NCI-H187 (cell line): Measurements from ENCODE around the gene TNIP2.

Experiments used
- DNase-seq, 2 experiments: peaks; one replicate each; lab custom pipeline; 2025; lab: John Stamatoyannopoulos, UW

The TNIP2 gene

DNA sequence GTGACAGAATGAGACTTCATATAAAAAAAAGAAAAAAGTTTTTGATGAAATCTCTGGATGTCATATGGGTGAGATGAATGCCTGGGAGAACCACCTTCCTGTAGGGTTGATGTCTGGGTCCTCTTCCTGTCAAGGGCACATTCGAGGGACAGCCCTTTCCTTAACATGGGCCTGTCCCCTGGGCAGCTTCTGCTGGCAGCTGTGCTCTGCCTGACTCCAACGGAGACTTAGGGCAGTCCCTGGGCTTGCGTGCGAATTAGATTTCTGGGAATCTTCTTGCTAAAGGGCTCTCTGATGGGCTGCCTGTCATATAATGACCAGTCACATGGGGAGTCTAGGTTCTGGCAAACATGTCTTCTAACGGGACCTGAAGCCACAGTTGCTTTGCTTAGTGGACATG lies 40.7 kb downstream of the TNIP2 start:
- DNase-seq, result no peak

DNA sequence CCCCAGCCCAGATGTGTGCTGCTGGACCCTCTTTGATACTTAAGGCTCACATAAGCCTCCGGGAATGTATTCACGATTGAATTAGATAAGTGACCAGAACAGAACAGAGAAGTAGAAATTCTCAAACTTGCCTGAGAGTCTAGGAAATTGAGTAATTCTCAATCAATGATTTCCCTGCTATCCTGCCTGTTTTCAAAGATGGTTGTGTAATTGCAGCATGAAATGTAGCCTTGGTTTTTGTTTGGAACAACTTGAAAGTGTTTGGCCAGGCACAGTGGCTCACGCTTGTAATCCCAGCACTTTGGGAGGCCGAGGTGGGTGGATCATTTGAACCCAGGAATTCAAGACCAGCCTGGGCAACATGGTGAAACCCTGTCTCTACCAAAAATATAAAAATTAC lies 41.2 kb downstream of the TNIP2 start:
- DNase-seq, result no peak

- DNase-seq, result peak; percentile 35 to 68
These were observed 41.9 kb downstream of the TNIP2 start for GRCh38 chr4:2714061-2714770.

GRCh38 chr4:2713337-2713736 lies 42.8 kb downstream of the TNIP2 start:
- DNase-seq, result no peak

DNA sequence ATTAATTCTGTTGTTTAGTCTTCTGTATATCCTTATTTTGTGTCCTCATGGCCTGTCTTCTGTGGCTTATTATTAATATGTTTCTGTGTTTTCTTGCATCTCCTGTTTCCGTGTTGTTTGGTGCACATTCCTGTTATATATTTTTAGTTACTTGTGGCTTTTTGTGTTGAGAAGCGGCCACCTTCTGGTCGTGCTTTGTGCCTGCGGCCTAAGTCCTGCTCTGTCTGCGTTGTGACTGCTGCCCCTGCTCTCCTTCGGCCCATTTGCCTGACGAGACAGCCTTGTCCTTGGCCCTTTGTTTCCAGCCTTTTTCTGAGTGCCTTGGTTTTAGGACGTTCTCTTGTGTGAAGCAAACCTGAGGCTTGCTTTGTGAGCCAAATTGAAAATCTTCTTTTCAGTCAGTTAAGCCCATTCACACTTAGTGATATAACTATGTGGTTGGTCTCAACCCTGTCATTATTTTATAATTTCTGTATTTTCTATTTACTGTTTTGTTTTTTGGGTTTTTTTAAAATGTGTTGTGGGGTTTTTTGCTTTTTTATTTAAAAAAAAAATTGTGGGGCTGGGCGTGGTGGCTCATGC lies 43.8 kb downstream of the TNIP2 start:
- DNase-seq, result no peak

DNA sequence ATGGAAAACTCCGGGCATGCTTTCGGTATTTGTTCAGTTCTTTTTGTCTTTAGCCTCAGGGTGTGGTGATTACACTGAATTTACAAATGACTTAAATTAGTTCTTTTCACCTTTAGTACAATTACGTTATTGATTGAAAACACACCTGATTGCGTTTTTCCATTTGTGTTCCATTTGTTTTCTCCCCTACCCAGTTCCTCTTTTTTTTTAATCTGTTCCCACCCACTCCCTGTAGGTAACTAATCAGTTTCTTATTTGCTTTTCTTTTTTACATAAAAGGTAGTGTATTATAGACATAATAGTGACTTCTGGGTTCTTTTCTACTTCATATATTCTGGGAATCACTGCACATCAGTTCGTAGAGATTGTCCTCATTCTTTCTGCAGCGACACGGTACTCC lies 53.4 kb downstream of the TNIP2 start:
- no peak for DNase-seq

GRCh38 chr4:2702361-2702760 lies 53.8 kb downstream of the TNIP2 start:
- no peak for DNase-seq

GRCh38 chr4:2700031-2700430 lies 56.1 kb downstream of the TNIP2 start:
- no peak for DNase-seq

- DNase-seq, result no peak
These were observed 56.6 kb downstream of the TNIP2 start for GRCh38 chr4:2699534-2699933.

- DNase-seq, result no peak
These were observed 57.1 kb downstream of the TNIP2 start for GRCh38 chr4:2698951-2699505.

DNA sequence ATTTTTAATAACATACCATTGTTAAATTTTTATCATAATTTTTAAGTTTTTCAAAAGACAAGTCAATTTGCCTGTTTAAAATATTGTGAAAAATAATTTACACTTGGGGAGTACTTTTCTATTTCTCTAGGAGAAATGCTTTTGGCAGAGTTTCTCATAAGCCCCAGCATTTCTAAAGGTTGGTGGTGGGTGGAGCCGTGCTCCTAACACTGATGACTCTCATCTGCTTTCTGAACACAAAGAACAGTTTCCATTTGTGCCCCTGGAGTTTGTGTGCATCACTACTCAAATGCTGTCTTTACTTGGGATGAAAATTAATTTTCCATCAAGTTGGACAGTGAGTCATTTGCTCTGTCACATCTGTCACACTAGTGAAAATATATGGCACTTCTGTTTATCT lies 57.6 kb downstream of the TNIP2 start:
- no peak for DNase-seq

DNA sequence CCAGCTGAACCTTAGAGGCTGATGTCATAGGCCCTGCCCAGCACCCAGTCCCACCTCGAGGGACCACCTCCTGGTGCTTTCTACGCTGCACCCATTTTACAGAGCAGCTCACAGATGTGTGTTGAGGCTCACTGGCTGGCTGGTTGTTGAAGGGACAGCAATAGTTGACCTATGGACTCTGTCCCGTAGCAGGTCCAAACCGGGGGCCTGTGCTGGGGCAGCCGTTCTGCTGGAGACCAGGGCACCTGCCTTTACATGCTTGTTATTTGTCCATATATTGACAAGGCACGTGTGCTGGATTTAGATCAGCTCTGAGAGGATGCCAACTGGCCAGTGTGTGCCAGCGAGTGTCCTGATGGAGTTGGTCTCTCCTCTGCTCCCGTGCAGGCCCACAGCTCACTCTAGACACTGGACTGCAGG lies 58.1 kb downstream of the TNIP2 start:
- DNase-seq, result no peak

DNA sequence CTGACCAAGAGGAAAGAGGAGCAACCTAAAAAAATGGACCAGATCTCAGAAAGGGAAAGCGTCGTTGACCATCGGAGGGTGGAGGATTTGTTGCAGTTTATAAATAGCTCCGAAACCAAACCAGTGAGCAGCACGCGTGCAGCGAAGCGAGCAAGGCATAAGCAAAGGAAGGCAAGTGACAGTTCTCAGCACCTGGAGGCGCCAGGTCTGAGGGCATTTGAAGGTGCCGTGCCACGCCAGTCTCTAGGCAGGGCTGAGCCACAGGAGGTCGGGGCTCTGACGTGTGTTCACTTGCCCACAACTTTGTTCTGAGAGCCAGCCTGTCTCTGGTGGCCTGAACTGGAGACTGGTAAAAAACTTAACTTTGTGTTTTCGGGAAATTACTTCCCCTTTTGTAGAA lies 59.7 kb downstream of the TNIP2 start:
- DNase-seq, result peak in 1 of 2 experiments; percentile 40

GRCh38 chr4:2695346-2696060 lies 60.6 kb downstream of the TNIP2 start:
- no peak for DNase-seq

- no peak for DNase-seq
These were observed 61.4 kb downstream of the TNIP2 start for GRCh38 chr4:2694691-2695090.

DNA sequence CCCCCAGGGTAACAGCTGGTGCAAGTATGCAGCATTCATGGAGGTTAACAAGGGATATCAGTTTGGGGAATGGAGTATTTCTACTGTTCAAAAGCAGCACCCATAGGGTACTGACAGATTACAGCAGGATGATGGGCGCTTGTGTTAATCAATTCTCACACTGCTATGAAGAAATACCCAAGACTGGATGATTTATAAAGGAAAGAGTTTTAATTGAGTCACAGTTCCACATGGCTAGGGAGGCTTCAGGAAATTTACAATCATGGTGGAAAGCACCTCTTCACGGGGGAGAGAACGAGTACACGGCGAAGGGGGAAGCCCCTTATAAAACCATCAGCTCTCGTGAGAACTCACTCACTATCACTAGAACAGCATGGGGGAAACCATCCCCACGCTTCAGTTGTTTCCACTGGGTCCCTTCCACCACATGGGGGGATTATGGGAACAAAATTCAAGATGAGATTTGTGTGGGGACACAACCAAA lies 64.1 kb downstream of the TNIP2 start:
- no peak for DNase-seq
